ENCODE data around the gene FRAS1.

DNA sequence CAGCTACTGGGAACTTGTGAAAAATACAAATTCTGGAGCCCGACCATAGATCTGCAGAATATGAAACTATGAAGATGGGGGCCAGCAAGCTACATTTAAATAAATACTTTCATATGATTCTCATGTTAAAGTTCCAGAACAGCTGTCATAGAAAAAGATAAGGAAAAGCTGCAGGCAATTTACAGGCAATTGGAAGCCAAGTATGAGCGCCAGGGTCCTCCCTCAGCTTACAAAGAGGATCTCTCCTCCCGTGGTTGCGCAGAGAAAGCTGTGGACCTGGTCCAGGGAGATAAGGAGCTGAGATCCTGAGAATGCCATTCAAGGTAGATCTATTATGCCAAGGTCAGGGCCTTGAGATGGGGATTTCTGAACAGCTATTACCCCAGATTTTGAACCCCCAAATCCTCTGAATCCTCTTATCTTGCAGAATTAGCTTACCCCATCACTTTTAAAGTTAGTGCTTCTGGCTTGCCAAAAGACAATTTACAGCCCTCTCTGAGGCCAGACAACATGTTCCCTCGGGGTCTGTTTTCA is 25.6 kb upstream of the FRAS1 start:
- TF ChIP-seq SP1 (IDR thresholded peaks at IDR 0.05) (no peak), BHLHE40 (IDR thresholded peaks at IDR 0.05; ENCODE audit: borderline replicate concordance) (no peak), SUZ12 (IDR thresholded peaks at IDR 0.05) (no peak), FOXK2 (IDR thresholded peaks at IDR 0.05) (no peak), LEF1 (IDR thresholded peaks at IDR 0.05; ENCODE audit: borderline replicate concordance) (no peak), ARNT (IDR thresholded peaks at IDR 0.05) (no peak), NFRKB (IDR thresholded peaks at IDR 0.05) (no peak)

Data from HEK293T (cell line).